ENCODE data around the gene SUGP1.

- TF ChIP-seq CTCF (IDR thresholded peaks at IDR 0.05) (no peak), POLR2A (IDR thresholded peaks at IDR 0.05) (no peak), POLR2AphosphoS5 (IDR thresholded peaks at IDR 0.05) (no peak)
Observed at GRCh38 chr19:19355606-19356139, 35.4 kb upstream of the SUGP1 start.

Data from stomach (tissue), 4 donors.